NCI-H1105 (cell line): ENCODE data around the gene AGTRAP.

Source experiments
- DNase-seq: peaks from one replicate; lab custom pipeline; 2025; lab: John Stamatoyannopoulos, UW

The AGTRAP gene

DNA sequence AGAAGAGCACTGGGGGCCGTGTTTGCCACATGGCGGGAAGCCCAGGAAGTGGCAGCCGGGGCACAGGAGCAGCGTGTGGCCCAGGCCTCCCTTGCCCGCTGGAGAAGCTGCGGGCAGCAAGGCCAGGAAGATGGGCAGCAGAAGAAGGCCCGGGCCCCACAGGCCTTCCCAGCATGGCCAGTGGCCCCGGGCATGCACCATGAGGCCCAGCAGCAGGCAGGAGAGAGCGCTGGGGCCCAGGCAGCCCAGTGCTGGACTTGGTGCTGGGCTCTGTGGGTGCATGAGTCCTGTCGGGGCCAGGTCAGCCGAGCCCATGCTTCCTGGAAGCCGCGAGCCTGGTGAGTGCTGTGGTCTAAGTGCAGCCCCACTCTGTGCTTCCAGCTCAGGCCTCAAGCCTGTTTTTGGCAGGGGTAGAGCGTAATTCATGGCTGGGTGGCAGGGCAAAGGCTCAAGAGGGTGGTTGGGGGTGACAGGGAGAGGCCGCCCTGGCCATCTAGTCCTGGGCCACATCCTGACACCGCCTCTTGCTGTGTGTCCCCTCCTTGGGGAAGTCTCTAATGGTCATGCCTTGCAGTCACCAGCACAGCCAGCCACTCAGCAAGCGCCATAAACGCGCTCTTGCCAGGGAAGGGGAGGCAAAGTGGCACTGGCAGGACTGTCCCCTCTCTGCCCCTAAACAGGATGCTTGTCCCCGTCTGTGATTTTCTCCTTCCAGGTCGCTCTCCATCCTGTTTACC lies 48.5 kb downstream of the AGTRAP start:
- DNase-seq: no peak

DNA sequence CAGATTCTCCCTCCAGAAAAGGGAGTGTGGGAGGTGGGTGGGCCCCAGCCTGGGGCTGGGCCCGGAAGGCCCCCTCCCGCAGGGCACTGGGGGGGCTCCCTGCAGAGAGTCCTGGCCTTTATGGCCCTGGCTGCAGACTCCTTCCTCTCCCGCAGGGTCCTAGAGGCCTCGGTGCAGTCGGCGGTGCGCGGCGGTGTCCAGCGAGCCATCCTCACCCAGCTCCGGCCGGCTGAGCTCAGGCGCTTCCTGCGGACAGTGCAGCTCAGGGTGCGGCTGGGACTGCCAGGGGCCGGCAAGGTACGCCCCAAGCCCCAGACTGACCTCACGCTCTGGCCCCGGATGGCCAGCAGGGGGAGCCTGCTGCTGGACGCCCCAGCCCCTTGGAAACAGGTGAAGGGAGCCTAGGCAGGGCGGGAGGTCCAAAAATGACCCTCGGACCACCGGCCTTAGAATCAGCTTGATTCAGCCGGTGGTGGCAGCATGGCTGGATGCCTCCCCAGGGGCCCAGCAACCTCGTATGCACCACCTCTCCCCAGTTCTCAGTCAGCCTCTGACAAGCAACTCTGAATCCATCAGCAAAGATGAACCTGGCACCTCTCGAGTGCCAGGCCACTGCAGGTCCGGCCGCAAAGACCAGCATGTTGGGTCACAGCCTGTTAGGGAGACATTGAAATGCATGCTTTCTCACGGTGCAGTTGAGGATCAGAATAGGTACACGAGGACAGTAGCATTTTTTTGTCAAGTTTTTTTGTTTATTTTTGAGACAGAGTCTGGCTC lies 49.2 kb downstream of the AGTRAP start:
- DNase-seq: no peak

GRCh38 chr1:11786168-11786567 lies 50.2 kb downstream of the AGTRAP start:
- no peak for DNase-seq

DNA sequence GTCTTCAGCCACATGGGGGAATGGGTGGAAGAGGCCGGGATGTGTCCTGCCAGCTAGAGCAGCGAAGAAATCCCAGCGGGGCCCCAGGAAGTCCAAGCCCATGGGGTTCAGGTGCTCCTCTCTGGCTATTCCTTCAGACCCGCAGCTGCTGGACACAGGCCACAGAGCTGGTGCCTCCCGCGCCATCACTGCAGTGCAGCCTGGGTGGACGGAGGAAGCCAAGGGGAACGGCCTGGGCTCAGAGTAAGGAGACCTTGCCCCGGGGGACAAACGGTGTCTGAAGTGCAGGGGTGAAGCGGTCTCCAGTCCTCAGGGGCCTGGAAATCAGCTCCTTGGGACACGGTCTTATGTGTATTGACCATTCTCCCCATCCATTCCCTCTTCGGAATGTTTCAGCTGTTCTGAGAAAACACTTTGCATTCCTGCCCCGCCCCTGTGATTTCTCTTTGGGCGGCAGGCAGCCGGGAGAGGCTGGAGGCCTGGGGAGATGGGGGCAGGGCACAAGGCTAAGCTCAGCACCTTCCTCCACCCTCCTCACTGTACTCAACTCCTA lies 51.4 kb downstream of the AGTRAP start:
- DNase-seq: no peak

DNA sequence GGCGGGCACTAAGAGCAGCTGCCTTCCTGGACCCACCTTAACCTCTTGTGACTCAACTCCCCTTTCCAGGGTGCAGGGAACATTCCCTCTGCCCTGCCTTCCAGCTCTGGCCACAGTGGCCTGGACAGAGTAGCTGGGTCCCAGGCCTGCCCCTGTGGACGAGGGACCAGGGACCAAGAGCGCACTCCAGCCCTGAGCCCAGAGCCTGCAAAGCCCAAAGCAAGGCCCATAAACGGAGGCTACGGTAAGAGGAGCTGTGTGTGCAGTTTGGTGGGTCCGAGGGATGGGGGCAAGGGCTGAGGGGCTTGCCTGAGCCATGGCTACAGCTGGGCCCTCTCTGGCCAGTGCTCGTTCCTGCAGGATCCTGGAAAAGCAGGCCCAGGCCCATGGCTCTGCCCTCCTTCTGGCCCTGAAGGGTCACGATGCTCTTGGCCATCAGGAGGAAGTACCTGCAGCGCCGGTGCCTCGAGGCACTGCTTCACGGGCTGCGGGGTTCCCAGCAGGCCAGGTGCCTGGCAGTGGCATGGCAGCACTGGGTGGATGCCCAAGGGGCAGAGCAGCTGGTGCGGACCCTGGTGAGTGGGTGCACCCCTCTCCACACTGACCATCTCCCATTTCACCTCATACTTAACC lies 52.0 kb downstream of the AGTRAP start:
- no peak for DNase-seq

- no peak for DNase-seq
Observed at GRCh38 chr1:11788549-11789053, 52.7 kb downstream of the AGTRAP start.

- DNase-seq: no peak
Observed at GRCh38 chr1:11789126-11790067, 53.5 kb downstream of the AGTRAP start.

DNA sequence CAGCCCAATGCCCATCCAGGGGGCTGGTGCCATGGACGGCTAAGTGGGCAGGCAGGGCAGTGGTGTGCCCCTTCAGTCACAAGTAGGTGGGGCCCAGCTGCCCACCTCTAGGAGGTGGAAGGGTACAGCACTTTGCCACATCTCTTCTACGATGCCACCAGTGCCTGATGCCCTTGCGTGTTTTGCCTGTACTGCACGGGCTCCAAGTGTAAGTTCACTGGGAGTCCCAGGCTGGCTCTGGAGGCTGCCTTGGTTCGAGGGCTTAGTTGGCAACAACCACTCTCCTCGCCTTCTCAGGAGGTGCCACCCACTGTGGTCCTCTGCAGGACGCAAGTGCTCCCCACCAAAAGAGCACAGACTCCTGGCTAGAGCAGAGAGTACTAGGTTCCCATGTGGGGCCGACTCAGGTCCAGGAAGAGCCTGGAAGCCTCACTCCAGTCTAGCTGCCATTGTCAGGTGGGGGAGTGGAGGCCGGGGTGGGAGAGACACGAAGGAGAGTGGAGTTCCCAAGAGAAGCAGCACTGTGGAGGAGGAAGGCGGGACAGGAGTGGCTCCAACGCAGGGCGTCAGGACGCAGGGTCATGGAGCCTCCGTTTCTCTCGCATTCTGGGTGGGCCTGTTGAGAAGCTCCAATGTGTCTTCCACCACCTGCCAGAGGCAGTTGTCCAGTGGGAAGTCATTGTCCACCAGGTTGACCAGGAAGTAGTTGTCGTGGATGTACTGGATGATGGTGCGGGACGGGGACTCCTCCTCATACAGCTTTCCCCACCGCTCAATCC lies 54.4 kb downstream of the AGTRAP start:
- DNase-seq: no peak

DNA sequence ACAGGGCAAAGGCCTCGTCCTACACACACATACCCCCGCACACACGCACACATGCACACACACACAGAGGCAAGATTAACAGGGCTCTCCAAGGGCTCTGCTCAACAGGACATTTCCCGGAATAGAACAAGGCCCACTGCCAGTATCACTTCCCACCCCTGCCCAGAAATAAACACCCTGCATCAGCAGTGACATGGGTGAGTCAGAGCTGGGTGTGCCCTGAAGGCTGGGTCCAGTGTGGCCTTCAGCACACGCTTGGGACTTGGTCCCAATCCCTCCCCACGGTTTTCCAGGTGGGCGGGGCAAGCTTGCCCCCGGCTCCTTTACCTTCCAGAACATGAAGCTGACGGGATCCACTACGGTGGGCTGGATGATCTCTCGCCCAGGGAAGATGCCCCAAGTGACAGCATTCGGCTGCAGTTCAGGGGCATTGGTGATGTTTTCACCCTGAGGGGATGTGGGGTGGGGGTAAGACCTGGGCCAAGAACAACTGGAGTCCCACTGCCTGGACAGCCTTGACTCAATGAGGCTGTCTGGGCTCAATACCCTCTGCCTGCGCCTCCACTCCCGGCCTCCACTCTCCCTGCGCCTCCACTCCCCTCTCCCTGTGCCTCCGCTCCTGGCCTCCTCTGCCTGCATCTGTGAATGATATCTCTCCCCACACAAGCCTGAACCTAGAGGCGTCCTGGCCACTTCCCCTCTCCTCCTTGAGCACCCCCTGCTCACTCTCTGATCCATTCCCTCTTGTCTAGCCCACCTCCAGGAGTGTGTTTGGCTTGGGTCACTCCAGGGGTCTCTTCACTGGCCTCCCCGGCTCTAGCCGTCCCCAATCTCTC lies 55.2 kb downstream of the AGTRAP start:
- no peak for DNase-seq

DNA sequence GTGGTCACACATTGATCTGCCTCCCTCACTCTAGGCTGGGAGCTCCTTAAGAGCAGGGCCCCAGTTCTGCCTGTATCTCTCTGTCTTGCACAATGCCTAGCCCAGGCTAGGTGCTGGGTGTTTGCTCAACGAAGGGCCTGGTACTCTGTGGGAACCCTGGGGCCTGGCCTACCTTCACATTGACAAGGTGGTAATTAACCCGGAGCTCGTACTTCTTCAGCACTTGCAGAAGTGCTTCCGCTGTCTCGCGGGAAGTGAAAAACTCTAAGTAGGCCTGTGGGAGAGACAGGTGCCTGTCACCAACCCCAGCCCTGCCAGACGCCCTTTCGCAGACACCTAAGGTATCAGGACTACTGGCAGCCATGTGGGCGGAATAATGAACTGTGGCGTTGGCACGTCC lies 56.2 kb downstream of the AGTRAP start:
- DNase-seq: no peak

DNA sequence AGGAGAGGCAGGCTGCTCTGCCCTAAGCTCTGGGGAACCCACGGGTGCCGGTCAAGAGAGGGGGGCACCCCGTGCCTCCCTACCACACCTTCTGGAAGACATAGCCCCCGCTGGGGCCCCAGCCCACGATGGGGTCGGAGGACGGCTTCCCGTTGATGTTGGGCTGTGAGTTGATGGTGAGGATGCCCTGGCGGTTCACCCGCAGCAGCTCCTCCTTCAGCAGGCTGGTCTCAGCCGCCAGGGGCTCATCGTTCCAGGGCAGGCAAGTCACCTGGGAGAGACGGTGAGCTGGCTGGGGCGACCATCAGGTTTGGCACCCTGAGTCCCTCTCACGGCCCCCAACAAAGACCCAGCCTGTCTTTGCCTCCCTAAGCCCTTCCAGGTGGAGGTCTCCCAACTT lies 57.9 kb downstream of the AGTRAP start:
- no peak for DNase-seq

- DNase-seq: no peak
Observed at GRCh38 chr1:11794446-11795237, 58.7 kb downstream of the AGTRAP start.

DNA sequence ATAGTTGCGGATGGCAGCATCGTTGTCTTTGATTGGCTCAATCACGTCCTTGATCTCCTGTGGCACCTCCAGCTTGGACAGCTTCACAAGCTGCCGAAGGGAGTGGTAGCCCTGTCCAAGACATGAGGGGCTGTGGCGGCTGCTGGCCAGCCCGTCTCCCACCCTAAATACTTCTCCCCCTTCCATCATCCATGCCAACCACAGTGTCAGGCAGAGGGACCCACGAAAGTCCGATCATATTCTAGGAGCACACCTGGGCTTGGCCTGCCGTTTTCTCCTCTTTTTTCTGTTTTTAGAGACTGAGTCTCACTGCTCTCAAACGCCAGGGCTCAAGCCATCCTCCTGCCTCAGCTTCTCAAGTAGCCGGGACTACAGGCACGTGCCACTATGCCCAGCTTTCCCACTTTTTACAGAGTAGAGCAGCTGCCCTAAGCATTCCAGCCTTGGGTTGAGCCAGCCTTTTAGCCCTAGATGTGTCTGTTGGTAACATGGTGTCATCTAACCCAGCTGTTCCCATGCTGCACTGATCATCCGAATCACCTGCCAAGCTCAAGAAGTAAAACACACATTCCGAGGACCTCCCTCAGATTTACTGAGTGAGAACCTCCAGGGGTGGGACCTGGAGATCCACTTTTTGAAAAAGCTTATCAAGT lies 59.4 kb downstream of the AGTRAP start:
- no peak for DNase-seq

- no peak for DNase-seq
Observed at GRCh38 chr1:11796036-11796828, 60.3 kb downstream of the AGTRAP start.

DNA sequence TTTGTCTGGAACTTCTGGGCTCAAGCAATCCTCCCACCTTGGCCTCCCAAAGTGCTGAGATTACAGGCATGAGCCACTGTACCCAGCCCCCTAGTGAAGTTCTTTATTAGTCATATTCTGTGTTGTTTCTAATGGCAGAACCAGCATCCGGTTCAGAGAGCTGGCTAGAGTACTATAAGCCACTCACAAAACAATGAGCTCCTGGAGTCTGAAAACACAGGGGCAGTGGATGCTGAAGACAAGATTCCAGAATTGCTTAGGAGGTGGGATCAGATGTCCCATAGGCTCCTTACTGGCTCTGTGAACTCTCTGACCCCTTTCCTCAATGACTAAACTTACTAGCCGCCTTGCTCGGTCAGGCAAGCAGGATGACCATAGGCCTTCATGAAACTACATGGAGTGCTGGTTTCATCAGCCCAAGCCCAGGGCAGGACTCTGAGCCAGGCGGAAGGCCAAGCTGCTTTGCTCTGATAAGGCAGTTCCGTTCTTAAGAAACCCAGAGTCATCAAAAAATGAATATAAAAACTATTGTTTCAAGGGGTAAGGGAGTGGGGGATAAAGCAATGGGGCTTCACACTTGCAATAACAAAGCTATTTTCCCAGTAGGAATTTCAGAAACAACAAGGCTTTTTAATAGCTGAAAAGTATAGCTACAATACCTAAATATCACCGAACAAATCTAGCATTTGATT lies 61.7 kb downstream of the AGTRAP start:
- no peak for DNase-seq

- no peak for DNase-seq
Observed at GRCh38 chr1:11799099-11799498, 63.2 kb downstream of the AGTRAP start.

DNA sequence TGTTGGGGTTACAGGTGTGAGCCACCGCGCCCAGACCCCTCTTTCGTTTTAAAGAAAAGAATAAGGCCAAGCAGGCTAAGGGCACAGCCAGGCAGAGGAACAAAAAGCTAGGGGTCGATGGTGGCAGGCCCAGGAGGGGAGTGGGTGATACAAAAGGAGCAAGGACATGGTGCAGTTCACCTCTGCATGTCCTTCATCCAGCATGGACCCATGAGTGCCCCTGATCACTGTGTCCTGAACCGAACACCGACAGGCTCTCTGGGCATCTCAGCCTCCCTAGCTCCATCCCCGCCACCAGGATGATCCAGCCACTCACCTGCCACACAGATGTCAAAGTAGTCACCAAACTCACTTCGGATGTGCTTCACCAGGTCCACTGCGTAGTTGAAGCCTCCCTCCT lies 64.0 kb downstream of the AGTRAP start:
- DNase-seq: no peak
